Stimulated activated naive B cell treated with anti-CD40 and anti-IgM and Interleukin-4, amounts not matched to agents 10 μg/mL and 1 μg/mL and 100 μg/mL, for 72 hours (primary cell): ENCODE measurements around the gene DCST1.

Source experiments
- ATAC-seq, 2 donors: fragments of 150-1000 bp; cut with Tn5 transposase; replicated peaks; 2 replicates each; pipeline ENCODE4 v1.10.0; 2021; ENCODE audit warnings: moderate library complexity in 1 of 2
- DNase-seq: peaks from one replicate; pipeline ENCODE4 v3.0.0; 2021
- H3K27ac Mint-ChIP-seq: one replicate; pipeline ENCODE4 v1.8.0; 2022; ENCODE audit warnings: mild to moderate bottlenecking, mixed read lengths
- H3K27me3 Mint-ChIP-seq, 2 donors: one replicate each; pipeline ENCODE4 v1.8.0; 2022; ENCODE audit warnings: mixed read lengths in 2 of 2
- H3K36me3 Mint-ChIP-seq, 2 donors: one replicate each; pipeline ENCODE4 v1.8.0; 2022; ENCODE audit warnings: mixed read lengths in 2 of 2, mild to moderate bottlenecking in 1 of 2
- H3K4me1 Mint-ChIP-seq, 2 donors: one replicate each; pipeline ENCODE4 v1.8.0; 2022; ENCODE audit warnings: mixed read lengths in 2 of 2, mild to moderate bottlenecking in 1 of 2
- H3K4me3 Mint-ChIP-seq, 2 donors: one replicate each; pipeline ENCODE4 v1.8.0; 2022; ENCODE audit warnings: mild to moderate bottlenecking in 2 of 2, mixed read lengths in 2 of 2, moderate library complexity in 1 of 2
- H3K9me3 Mint-ChIP-seq, 2 donors: one replicate each; pipeline ENCODE4 v1.8.0; 2022; ENCODE audit warnings: mixed read lengths in 2 of 2, mild to moderate bottlenecking in 1 of 2

The DCST1 gene

GRCh38 chr1:155014709-155015508 is 18.7 kb upstream of the DCST1 start:
- no peak for ATAC-seq
- peaks cover 10 to 34% of the 10 kb centered on the region in 2 donors for H3K36me3 Mint-ChIP-seq
- no peaks in the 10 kb centered on the region for H3K9me3 Mint-ChIP-seq
- no peaks in the 10 kb centered on the region for H3K27me3 Mint-ChIP-seq
- no peak for DNase-seq
- no peak overlapping the region for H3K4me3 Mint-ChIP-seq
- no peak overlapping the region for H3K27ac Mint-ChIP-seq
- H3K4me1 Mint-ChIP-seq = peaks cover 58 to 93% of the 10 kb centered on the region in 2 donors

GRCh38 chr1:155015527-155016230 is 17.9 kb upstream of the DCST1 start:
- Mint-ChIP-seq H3K27me3 (no peaks in the 10 kb centered on the region), H3K4me1 (peaks cover 54 to 93% of the 10 kb centered on the region in 2 donors), H3K4me3 (peak overlapping the region in 1 of 2 donors; percentile 5), H3K27ac (peak overlapping the region; percentile 92), H3K36me3 (peaks cover 13 to 33% of the 10 kb centered on the region in 2 donors), H3K9me3 (no peaks in the 10 kb centered on the region)
- no peak for ATAC-seq
- no peak for DNase-seq

- no peaks in the 10 kb centered on the region for H3K9me3 Mint-ChIP-seq
- ATAC-seq (peak; percentile 46 to 50), DNase-seq (peak; percentile 40)
- H3K36me3 Mint-ChIP-seq = peaks cover 13 to 29% of the 10 kb centered on the region in 2 donors
- H3K27ac Mint-ChIP-seq = peak overlapping the region; percentile 96
- no peaks in the 10 kb centered on the region for H3K27me3 Mint-ChIP-seq
- peaks cover 50 to 93% of the 10 kb centered on the region in 2 donors for H3K4me1 Mint-ChIP-seq
- H3K4me3 Mint-ChIP-seq = peak overlapping the region in 1 of 2 donors; percentile 17
Measured at GRCh38 chr1:155016231-155016831, 17.3 kb upstream of the DCST1 start.

- peak; percentile 82 for DNase-seq
- H3K27ac Mint-ChIP-seq = peak overlapping the region; percentile 96
- no peaks in the 10 kb centered on the region for H3K27me3 Mint-ChIP-seq
- H3K4me3 Mint-ChIP-seq = peak overlapping the region; percentile 78 to 85
- H3K9me3 Mint-ChIP-seq = no peaks in the 10 kb centered on the region
- ATAC-seq = peak; percentile 78 to 81
- H3K4me1 Mint-ChIP-seq = peaks cover 46 to 89% of the 10 kb centered on the region in 2 donors
- H3K36me3 Mint-ChIP-seq = peaks cover 16 to 29% of the 10 kb centered on the region in 2 donors
Measured at GRCh38 chr1:155017041-155017945, 16.3 kb upstream of the DCST1 start.

GRCh38 chr1:155017946-155018316 is 15.7 kb upstream of the DCST1 start:
- Mint-ChIP-seq H3K9me3 (no peaks in the 10 kb centered on the region), H3K27ac (peak overlapping the region; percentile 82), H3K4me1 (peaks cover 41 to 83% of the 10 kb centered on the region in 2 donors), H3K36me3 (peaks cover 16 to 27% of the 10 kb centered on the region in 2 donors), H3K27me3 (no peaks in the 10 kb centered on the region), H3K4me3 (peak overlapping the region; percentile 78 to 85)
- DNase-seq = no peak
- ATAC-seq = peak; percentile 19 to 26

GRCh38 chr1:155018617-155019348 is 14.8 kb upstream of the DCST1 start:
- H3K27ac Mint-ChIP-seq = peak overlapping the region; percentile 82

GRCh38 chr1:155019377-155020245 is 14.0 kb upstream of the DCST1 start:
- peaks cover 16 to 22% of the 10 kb centered on the region in 2 donors for H3K36me3 Mint-ChIP-seq
- H3K27ac Mint-ChIP-seq = peak overlapping the region; percentile 82
- ATAC-seq = no peak
- peak overlapping the region; percentile 2 to 39 for H3K4me3 Mint-ChIP-seq
- no peaks in the 10 kb centered on the region for H3K27me3 Mint-ChIP-seq
- no peaks in the 10 kb centered on the region for H3K9me3 Mint-ChIP-seq
- peaks cover 32 to 66% of the 10 kb centered on the region in 2 donors for H3K4me1 Mint-ChIP-seq
- no peak for DNase-seq

More at GRCh38 chr1:155018617-155019348, 14.8 kb upstream of the DCST1 start:
- peak overlapping the region in 1 of 2 donors; percentile 85 for H3K4me3 Mint-ChIP-seq
- H3K36me3 Mint-ChIP-seq = peaks cover 16 to 22% of the 10 kb centered on the region in 2 donors
- ATAC-seq = no peak
- no peak for DNase-seq
- H3K9me3 Mint-ChIP-seq = no peaks in the 10 kb centered on the region
- H3K27me3 Mint-ChIP-seq = no peaks in the 10 kb centered on the region
- H3K4me1 Mint-ChIP-seq = peaks cover 33 to 74% of the 10 kb centered on the region in 2 donors

GRCh38 chr1:155022136-155022926 is 11.3 kb upstream of the DCST1 start:
- no peak overlapping the region for H3K4me3 Mint-ChIP-seq
- DNase-seq = no peak
- no peak for ATAC-seq
- no peak overlapping the region for H3K27ac Mint-ChIP-seq
- H3K36me3 Mint-ChIP-seq = peaks cover 8 to 11% of the 10 kb centered on the region in 2 donors
- H3K27me3 Mint-ChIP-seq = no peaks in the 10 kb centered on the region
- no peaks in the 10 kb centered on the region for H3K9me3 Mint-ChIP-seq
- H3K4me1 Mint-ChIP-seq = peaks cover 14 to 43% of the 10 kb centered on the region in 2 donors

- Mint-ChIP-seq H3K4me3 (no peak overlapping the region), H3K4me1 (peaks cover 13 to 39% of the 10 kb centered on the region in 2 donors), H3K9me3 (no peaks in the 10 kb centered on the region), H3K36me3 (peaks cover 8 to 11% of the 10 kb centered on the region in 2 donors), H3K27ac (no peak overlapping the region), H3K27me3 (no peaks in the 10 kb centered on the region)
- no peak for ATAC-seq
- DNase-seq = no peak
Measured at GRCh38 chr1:155022927-155023236, 10.7 kb upstream of the DCST1 start.

GRCh38 chr1:155023627-155024026 is 10.0 kb upstream of the DCST1 start:
- DNase-seq (no peak), ATAC-seq (no peak)
- Mint-ChIP-seq H3K27ac (no peak overlapping the region), H3K9me3 (no peaks in the 10 kb centered on the region), H3K4me1 (peaks cover 11 to 31% of the 10 kb centered on the region in 2 donors), H3K27me3 (no peaks in the 10 kb centered on the region), H3K36me3 (peaks cover 8 to 11% of the 10 kb centered on the region in 2 donors), H3K4me3 (no peak overlapping the region)

GRCh38 chr1:155024315-155024714 is 9.3 kb upstream of the DCST1 start:
- no peak for DNase-seq
- H3K4me3 Mint-ChIP-seq = no peak overlapping the region
- H3K27ac Mint-ChIP-seq = no peak overlapping the region
- H3K36me3 Mint-ChIP-seq = peaks cover 8 to 9% of the 10 kb centered on the region in 2 donors
- H3K4me1 Mint-ChIP-seq = peaks cover 8 to 24% of the 10 kb centered on the region in 2 donors
- no peak for ATAC-seq
- H3K27me3 Mint-ChIP-seq = no peaks in the 10 kb centered on the region
- no peaks in the 10 kb centered on the region for H3K9me3 Mint-ChIP-seq

- Mint-ChIP-seq H3K4me3 (no peak overlapping the region), H3K36me3 (peaks cover 0 to 3% of the 10 kb centered on the region in 2 donors), H3K27me3 (no peaks in the 10 kb centered on the region), H3K9me3 (no peaks in the 10 kb centered on the region), H3K27ac (no peak overlapping the region), H3K4me1 (peaks cover 0 to 7% of the 10 kb centered on the region in 2 donors)
- ATAC-seq = no peak
- no peak for DNase-seq
Measured at GRCh38 chr1:155026154-155026553, 7.5 kb upstream of the DCST1 start.
